HG03025 (cell line): Measurements from ENCODE around the gene QRFP.

ENCODE experiments used
- ATAC-seq: cut with Tn5 transposase; IDR thresholded peaks from one replicate; pipeline ENCODE4 v1.9.1; 2021; ENCODE audit warnings: mild to moderate bottlenecking, moderate library complexity; ENCODE audit not compliant: unreplicated experiment, low FRiP score

QRFP gene

DNA sequence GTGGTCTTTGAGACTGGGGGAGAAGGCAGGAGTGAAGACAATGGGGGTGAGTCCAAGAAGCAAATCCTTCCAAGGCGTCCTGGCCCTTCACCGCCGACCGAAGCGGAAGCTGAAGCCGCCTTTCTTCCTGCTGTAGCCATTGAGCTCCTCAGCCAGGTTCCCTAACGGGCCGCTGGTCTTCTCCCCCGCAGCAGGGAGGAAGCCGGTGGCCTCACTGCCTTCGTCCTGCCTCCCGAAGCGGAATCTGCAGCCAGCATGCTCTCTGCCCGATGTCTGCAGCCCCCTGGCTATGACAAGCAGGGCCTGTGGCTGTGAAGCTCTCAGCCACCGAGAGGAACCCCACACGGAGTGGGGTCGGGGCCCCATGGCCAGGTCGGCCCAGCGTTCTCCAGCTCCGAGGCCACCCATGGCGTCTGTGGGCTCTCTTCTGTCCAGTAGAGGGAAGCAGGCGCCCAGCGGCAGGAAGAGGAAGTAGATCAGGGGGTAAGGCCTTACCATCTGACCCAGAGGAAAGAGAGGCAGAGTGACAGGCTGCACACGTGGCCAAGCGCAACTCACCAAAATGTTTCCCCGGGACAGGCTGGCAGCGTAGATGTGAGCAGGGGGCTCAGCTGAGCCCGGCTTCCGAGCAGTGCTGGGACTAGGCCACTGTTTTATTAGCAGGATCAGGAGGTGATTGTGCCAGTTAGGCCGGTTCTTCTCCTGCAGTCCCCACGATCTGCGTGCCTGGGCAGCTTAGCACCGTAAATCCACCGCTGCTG is 3.1 kb downstream of the QRFP start:
- no peak for ATAC-seq

DNA sequence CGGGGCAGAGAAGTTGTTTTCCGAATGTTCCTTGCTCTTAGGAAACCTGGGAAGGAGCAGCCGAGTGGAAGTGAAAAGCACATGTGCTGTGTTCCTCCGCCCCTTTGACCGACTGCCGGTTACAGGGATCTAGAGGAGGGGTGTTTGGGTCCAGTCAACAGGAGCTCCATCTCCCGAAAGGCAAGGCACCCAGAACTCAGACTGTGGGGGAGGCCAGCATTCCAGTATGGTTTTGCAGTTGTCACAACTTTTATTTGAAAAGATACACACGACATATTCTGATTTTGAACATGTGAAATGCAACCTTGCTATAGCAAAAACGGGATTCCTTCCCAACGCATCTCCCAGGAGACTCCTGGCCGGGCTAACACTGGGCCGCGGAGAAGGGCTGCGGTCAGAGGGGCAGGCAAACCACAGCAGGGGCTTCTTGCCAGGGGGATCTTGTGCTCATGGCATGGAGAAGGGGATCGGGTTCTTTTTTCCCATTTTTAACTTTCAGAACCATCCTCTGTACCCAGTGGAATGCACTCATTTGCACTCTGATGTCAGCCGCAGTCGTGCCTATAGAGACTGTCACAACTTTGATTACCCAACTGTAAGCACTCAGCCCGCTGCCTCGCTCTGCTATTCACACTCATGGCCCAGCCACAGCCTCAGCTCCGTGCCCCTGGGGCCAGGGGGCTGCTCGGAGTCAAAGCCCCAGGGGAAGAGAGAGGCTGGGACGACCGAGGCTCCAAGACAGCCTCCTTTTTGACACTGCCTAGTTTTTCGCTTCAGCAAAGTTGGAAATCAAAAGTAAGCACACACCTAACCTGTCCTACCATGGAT is 3.9 kb downstream of the QRFP start:
- ATAC-seq: no peak

DNA sequence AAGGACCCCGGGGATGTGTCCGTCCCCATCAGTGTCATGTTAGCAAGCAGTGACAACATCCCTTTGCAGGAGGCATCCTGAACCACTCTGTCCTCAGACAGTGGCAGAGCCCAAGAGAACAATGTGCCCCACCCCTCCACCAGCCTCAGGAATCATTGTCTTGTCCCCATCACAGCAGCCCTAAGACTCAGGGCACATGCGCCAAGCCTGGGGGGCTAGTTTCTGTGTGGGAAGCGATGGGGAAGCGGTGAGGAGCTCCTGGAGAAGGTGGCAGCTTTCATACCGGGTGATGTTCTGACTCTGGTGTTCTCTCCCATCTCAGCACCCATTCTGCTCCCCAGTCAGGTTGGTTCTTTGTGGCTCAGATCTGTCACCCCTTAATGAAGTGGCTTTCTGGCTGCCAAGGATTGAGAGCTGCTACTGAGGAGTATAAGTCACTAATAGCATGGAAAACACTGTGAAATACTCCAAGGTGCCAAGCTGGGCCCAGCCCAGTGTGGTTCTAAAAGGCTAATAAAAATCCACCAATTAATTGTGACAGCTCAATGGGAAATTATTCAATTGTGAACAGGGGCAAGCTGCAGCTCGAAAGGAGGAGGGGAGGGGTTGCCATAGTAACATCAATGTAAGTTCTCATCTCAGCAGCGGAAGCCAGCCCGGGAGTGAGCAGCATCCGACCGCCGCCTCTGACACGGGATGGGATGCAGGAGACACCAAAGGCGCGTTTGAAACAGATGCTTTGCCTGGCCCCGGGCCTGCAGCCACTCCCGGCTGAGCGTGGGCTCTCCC is 4.7 kb downstream of the QRFP start:
- ATAC-seq: no peak

GRCh38 chr9:130890870-130891687 is 5.5 kb downstream of the QRFP start:
- no peak for ATAC-seq

GRCh38 chr9:130890124-130890523 is 6.5 kb downstream of the QRFP start:
- no peak for ATAC-seq

DNA sequence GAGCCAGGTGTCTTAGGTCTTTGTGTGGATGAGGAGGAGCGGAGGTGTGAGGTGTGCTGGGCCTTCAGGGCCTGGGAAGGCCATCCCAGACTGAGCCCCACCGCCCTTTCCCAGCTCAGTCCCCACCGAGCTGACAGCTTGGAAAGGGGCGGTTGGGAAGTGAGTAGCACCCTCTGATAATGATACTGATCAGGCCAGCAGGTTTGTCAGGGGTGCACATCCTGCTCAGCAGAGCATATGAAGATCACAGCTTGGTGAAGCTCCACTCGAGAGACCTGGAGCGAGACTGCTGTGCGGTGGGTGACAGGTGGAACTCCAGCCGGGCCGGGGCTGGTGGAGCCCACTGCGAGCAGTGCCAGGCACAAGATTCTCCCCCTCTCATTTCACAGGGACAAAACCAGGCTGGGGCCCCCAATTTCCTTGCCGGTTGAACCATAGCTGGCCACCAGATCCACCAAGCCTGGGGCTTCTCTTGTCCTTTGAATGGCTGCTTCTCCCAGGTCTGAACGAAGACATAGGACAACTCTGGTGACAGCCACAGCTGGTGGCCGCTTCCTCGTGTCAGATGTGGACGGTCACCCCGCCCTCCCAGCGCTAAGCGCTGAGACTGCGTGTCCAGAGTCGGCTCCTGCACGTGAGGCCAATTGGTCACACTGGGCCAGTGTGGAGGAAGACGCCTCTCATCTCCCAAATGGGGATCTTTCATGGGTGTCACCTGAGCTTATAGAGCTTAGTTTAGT is 8.3 kb downstream of the QRFP start:
- no peak for ATAC-seq

DNA sequence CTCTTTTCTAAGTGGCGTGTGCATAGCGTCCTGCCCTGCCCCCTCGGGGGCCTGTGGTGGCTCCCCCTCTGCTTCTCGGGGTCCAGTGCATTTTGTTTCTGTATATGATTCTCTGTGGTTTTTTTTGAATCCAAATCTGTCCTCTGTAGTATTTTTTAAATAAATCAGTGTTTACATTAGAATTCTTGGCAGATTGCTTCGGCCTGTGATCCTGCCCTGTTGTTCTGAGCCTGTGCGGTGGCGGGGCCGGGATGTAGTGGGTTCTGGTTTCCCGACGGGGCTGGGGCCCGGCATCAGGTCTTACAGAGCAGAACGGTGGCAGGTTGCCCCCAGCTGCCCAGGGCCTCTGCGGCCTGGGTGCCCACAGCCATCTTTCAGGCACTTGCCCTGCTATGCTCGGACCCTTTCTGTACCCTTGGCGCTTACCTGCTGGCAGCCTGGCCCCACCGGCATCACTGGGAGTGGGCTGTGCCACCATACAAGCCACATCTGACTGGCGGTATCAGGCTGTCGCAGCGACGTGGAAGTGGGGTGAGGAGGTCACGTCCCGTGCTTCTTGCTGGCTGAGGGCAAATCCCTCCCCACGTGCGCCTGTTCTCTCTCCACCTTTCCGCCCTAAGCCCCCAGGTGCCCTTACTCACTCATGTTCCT is 9.0 kb downstream of the QRFP start:
- no peak for ATAC-seq

DNA sequence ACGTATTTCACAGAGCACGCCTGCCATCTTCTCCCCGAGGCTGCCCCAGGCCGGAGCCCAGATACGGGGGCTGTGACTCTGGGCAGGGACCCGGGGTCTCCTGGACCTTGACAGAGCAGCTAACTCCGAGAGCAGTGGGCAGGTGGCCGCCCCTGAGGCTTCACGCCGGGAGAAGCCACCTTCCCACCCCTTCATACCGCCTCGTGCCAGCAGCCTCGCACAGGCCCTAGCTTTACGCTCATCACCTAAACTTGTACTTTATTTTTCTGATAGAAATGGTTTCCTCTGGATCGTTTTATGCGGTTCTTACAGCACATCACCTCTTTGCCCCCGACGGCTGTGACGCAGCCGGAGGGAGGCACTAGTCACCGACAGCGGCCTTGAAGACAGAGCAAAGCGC is 9.6 kb downstream of the QRFP start:
- ATAC-seq: no peak

- no peak for ATAC-seq
These were observed 10.9 kb downstream of the QRFP start for GRCh38 chr9:130885484-130886375.

GRCh38 chr9:130884542-130885483 is 11.8 kb downstream of the QRFP start:
- ATAC-seq: no peak

GRCh38 chr9:130884111-130884531 is 12.5 kb downstream of the QRFP start:
- no peak for ATAC-seq

GRCh38 chr9:130883479-130883878 is 13.1 kb downstream of the QRFP start:
- ATAC-seq: no peak

GRCh38 chr9:130882696-130883225 is 13.9 kb downstream of the QRFP start:
- no peak for ATAC-seq

GRCh38 chr9:130881516-130881915 is 15.1 kb downstream of the QRFP start:
- no peak for ATAC-seq

DNA sequence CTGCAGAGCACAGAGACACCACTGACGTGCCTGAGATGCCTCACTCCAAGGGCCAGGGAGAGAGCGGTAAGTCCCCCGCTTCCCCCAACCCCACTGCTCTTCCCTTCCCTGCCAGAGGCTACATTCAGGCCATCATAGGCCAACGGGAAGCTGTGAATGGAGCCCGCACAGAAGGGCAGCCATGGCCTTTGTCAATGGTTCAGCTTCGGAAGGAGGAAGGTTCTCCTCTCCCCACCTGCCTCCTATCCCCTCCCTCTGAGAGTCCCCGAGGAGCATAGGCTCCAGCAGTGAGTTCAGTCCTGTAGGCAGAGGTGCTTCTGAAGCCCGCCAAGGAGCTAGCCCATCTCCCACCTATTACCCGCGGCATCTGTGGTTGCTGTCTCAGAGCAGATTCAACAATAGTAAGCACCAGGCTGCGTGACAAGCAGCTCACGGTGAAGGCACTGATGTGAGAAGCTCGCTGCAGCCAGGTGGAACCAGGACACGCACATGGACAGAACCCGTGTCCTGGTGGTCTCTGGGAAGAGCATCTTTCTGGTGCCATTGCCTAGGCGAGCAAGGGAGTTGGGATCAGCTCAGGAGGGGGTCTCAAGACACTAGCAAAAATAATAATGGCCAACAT is 15.9 kb downstream of the QRFP start:
- ATAC-seq: no peak

GRCh38 chr9:130879863-130880411 is 16.7 kb downstream of the QRFP start:
- ATAC-seq: no peak
